ENCODE measurements around the gene TRIML1. TPM values are rescaled to one million over a fixed set of nuclear protein-coding genes. Genes with fewer than 3 reads are reported as not detected.

Gene TRIML1
- not detected for total RNA-seq

- Histone ChIP-seq H3K36me3 (no peaks in the 10 kb centered on the region), H3K27ac (no peak within 1 kb of the TSS), H3K4me3 (no peak within 1 kb of the TSS), H3K4me1 (no peaks in the 10 kb centered on the region), H3K27me3 (no peaks in the 10 kb centered on the region), H3K9me3 (no peaks in the 10 kb centered on the region)
- intact Hi-C loops (cut with DNase I) = no loop called here
- no peak for DNase-seq
- TF ChIP-seq POLR2A (IDR thresholded peaks at IDR 0.05) (no peak), CTCF (IDR thresholded peaks at IDR 0.05) (no peak)
- 80 to 93% methylated on average over 1 to 3 of the region's 3 CpGs for WGBS, 2 donors
Observed at GRCh38 chr4:188139141-188139540, at the start of gene TRIML1. TSS of gene TRIML1 (plus strand) at chr4:188139441. CDS start at chr4:188139559, 118 bp downstream.

GRCh38 chr4:188092824-188093223, 46.4 kb upstream of the TRIML1 start:
- DNase-seq = no peak

GRCh38 chr4:188106454-188106853, 32.8 kb upstream of the TRIML1 start:
- Histone ChIP-seq H3K4me1 (no peaks in the 10 kb centered on the region), H3K36me3 (no peaks in the 10 kb centered on the region), H3K4me3 (no peak overlapping the region), H3K27ac (no peak overlapping the region), H3K9me3 (peaks cover 0 to 5% (median 4%) of the 10 kb centered on the region in 3 donors), H3K27me3 (no peaks in the 10 kb centered on the region)
- no peak for DNase-seq
- intact Hi-C loops (cut with DNase I) = no loop called here
- TF ChIP-seq POLR2A (IDR thresholded peaks at IDR 0.05) (no peak), CTCF (IDR thresholded peaks at IDR 0.05) (no peak)
- 97 to 98% methylated on average over 19 to 27 of the region's 40 CpGs for WGBS, 2 donors

More at GRCh38 chr4:188092824-188093223, 46.4 kb upstream of the TRIML1 start:
- Histone ChIP-seq H3K36me3 (no peaks in the 10 kb centered on the region), H3K27ac (no peak overlapping the region), H3K9me3 (no peaks in the 10 kb centered on the region), H3K4me1 (no peaks in the 10 kb centered on the region), H3K27me3 (no peaks in the 10 kb centered on the region), H3K4me3 (no peak overlapping the region)
- WGBS, 2 donors = 70 to 88% methylated on average over 3 of the region's 3 CpGs
- intact Hi-C loops (cut with DNase I) = no loop called here
- TF ChIP-seq CTCF (IDR thresholded peaks at IDR 0.05) (no peak), POLR2A (IDR thresholded peaks at IDR 0.05) (no peak)

- no peaks in the 10 kb centered on the region for H3K4me1 ChIP-seq
- intact Hi-C loops (cut with DNase I) = no loop called here
- H3K27me3 ChIP-seq = no peaks in the 10 kb centered on the region
- TF ChIP-seq CTCF (IDR thresholded peaks at IDR 0.05) (no peak), POLR2A (IDR thresholded peaks at IDR 0.05) (no peak)
- no peak overlapping the region for H3K27ac ChIP-seq
- no peaks in the 10 kb centered on the region for H3K36me3 ChIP-seq
- no peak for DNase-seq
- WGBS, 2 donors = 41 to 50% methylated on average over 10 of the region's 10 CpGs
- no peak overlapping the region for H3K4me3 ChIP-seq
- H3K9me3 ChIP-seq = peaks cover 0 to 5% (median 4%) of the 10 kb centered on the region in 3 donors
Observed at GRCh38 chr4:188107931-188108843, 31.1 kb upstream of the TRIML1 start.

- 60 to 63% methylated on average over 10 to 11 of the region's 11 CpGs for WGBS, 2 donors
- TF ChIP-seq POLR2A (IDR thresholded peaks at IDR 0.05) (no peak), CTCF (IDR thresholded peaks at IDR 0.05) (no peak)
- Histone ChIP-seq H3K27ac (no peak within 1 kb of the TSS), H3K4me3 (no peak within 1 kb of the TSS), H3K36me3 (no peaks in the 10 kb centered on the region), H3K27me3 (no peaks in the 10 kb centered on the region), H3K4me1 (no peaks in the 10 kb centered on the region), H3K9me3 (peaks cover 0 to 5% (median 4%) of the 10 kb centered on the region in 3 donors)
- DNase-seq = no peak
- intact Hi-C loops (cut with DNase I) = no loop called here
Observed at GRCh38 chr4:188109157-188109755, 30.0 kb upstream of the TRIML1 start, which contains the start of gene TRIML2. TSS of gene TRIML2 (minus strand) at chr4:188109603. CDS start at chr4:188105368, 4,235 bp downstream.

Measured in esophagus squamous epithelium (tissue), 5 donors.